ENCODE results near the gene GEN1. TPM values are rescaled to one million over a fixed set of nuclear protein-coding genes. Genes with fewer than 3 reads are reported as not detected.

Gene GEN1
- total and polyA plus RNA-seq, 2 donors = 6.6 to 9.5 TPM

DNA sequence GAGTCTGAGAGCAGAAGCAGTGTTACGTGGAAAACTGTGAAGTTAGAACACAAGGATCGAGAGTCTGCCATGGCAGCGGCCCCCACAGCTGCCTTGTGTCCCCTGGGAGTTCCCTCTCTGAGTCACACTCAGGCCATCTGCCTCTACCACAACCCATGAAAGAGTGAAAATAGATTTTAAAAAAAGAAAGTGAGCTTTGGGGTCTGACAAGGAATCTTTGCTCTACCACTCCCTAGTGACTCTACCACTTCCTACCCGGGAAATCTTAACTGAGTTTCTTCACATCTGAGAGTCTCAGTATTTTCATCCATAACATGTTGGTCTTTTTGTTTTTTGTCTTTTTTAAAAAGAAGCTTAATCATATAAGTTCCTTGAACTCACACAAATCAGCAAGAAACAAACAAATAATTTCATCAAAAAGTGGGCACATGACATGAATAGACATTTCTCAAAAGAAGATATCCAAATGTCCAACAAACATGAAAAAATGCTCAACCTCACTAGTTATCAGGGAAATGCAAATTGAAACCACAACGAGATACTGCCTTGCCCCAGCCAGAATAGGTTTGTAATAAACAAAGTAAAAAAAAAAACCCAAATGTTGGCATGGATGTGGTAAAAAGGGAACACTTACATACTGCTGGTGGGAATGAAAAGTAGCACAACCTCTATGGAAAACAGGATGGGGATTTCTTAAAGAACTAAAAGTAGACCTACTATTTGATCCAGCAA lies 60.0 kb downstream of the GEN1 start:
- DNase-seq (ENCODE audit: low read depth in 6 of 9, low spot score in 9 of 9) = no peak
- Histone ChIP-seq H3K27ac (ENCODE audit: low read depth in 1 of 2, low read length in 1 of 2) (no peak overlapping the region), H3K4me1 (ENCODE audit: control insufficient read depth in 2 of 2, insufficient read depth in 2 of 2, low read length in 2 of 2) (no peaks in the 10 kb centered on the region), H3K36me3 (ENCODE audit: control insufficient read depth in 2 of 2, insufficient read depth in 2 of 2, low read length in 1 of 2) (no peaks in the 10 kb centered on the region), H3K4me3 (ENCODE audit: low read length in 2 of 2) (no peak overlapping the region), H3K9me3 (ENCODE audit: control insufficient read depth in 2 of 2, insufficient read depth in 1 of 2, low read length in 1 of 2) (no peaks in the 10 kb centered on the region), H3K27me3 (ENCODE audit: control insufficient read depth in 2 of 2, insufficient read depth in 1 of 2, low read length in 1 of 2) (no peaks in the 10 kb centered on the region)
- WGBS = 45% methylated on average over 5 of the region's 5 CpGs

DNA sequence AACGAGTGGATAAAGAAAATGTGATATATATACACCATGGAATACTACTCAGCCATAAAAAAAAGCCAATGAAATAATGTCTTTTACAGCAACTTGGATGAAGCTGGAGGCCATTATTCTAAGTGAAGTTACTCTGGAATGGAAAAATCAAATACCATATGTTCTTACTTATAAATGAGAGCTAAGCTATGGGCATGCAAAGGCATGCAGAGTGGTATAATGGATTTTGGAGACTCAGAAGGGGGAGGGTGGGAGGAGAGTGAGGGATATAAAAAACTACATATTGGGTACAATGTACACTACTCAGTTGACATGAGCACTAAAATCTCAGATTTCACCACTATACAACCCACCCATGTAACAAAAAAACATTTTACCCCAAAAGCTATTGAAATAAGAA lies 60.7 kb downstream of the GEN1 start:
- H3K4me1 ChIP-seq (ENCODE audit: control insufficient read depth in 2 of 2, insufficient read depth in 2 of 2, low read length in 2 of 2) = no peaks in the 10 kb centered on the region
- H3K9me3 ChIP-seq (ENCODE audit: control insufficient read depth in 2 of 2, insufficient read depth in 1 of 2, low read length in 1 of 2) = no peaks in the 10 kb centered on the region
- WGBS = 92% methylated on average over 1 of the region's 1 CpG
- no peak overlapping the region for H3K27ac ChIP-seq (ENCODE audit: low read depth in 1 of 2, low read length in 1 of 2)
- H3K36me3 ChIP-seq (ENCODE audit: control insufficient read depth in 2 of 2, insufficient read depth in 2 of 2, low read length in 1 of 2) = no peaks in the 10 kb centered on the region
- no peaks in the 10 kb centered on the region for H3K27me3 ChIP-seq (ENCODE audit: control insufficient read depth in 2 of 2, insufficient read depth in 1 of 2, low read length in 1 of 2)
- H3K4me3 ChIP-seq (ENCODE audit: low read length in 2 of 2) = no peak overlapping the region
- no peak for DNase-seq (ENCODE audit: low read depth in 6 of 9, low spot score in 9 of 9)

DNA sequence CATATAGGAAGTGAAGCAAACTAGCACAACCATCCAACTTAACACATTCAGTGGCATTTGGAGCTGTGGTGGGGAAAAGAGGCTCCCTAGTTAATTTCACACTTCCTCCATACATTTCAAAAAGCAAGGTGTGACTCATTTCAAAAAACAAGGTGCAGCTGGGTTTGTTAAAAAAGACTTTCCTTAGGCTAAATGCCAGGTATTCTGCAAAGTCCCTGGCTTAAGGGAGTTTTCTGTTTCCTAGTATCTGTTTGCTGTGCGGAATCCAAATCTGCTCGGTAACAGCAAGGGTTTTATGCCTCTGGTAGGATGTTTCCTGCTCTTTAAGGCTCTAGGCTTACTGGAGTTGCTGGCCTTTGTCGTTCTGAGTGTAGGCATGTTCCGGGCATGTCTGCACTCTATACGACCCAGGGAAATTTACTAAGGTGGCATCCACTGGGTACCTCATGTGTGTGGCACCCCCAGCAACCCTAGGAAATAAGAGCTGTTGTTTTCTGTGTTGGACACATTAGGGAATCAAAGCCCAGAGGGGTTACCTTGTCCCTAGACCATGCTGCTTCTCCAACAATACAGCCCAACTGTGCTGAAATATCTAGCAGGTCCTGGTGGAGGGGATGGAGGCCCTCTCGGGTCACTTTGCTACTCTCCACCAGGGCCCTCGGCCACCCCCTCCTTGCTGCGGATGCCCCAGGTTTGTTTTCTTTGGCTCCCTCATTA lies 61.7 kb downstream of the GEN1 start:
- no peak overlapping the region for H3K4me3 ChIP-seq (ENCODE audit: low read length in 2 of 2)
- H3K27ac ChIP-seq (ENCODE audit: low read depth in 1 of 2, low read length in 1 of 2) = peak overlapping the region in 1 of 2 donors; percentile 14
- no peaks in the 10 kb centered on the region for H3K27me3 ChIP-seq (ENCODE audit: control insufficient read depth in 2 of 2, insufficient read depth in 1 of 2, low read length in 1 of 2)
- H3K36me3 ChIP-seq (ENCODE audit: control insufficient read depth in 2 of 2, insufficient read depth in 2 of 2, low read length in 1 of 2) = no peaks in the 10 kb centered on the region
- no peaks in the 10 kb centered on the region for H3K4me1 ChIP-seq (ENCODE audit: control insufficient read depth in 2 of 2, insufficient read depth in 2 of 2, low read length in 2 of 2)
- no peaks in the 10 kb centered on the region for H3K9me3 ChIP-seq (ENCODE audit: control insufficient read depth in 2 of 2, insufficient read depth in 1 of 2, low read length in 1 of 2)
- DNase-seq (ENCODE audit: low read depth in 6 of 9, low spot score in 9 of 9) = no peak
- WGBS = 92% methylated on average over 8 of the region's 8 CpGs

- Histone ChIP-seq H3K9me3 (ENCODE audit: control insufficient read depth in 2 of 2, insufficient read depth in 1 of 2, low read length in 1 of 2) (no peaks in the 10 kb centered on the region), H3K27ac (ENCODE audit: low read depth in 1 of 2, low read length in 1 of 2) (peak within 1 kb of the TSS in 1 of 2 donors; percentile 14), H3K4me3 (ENCODE audit: low read length in 2 of 2) (no peak within 1 kb of the TSS), H3K4me1 (ENCODE audit: control insufficient read depth in 2 of 2, insufficient read depth in 2 of 2, low read length in 2 of 2) (no peaks in the 10 kb centered on the region), H3K36me3 (ENCODE audit: control insufficient read depth in 2 of 2, insufficient read depth in 2 of 2, low read length in 1 of 2) (no peaks in the 10 kb centered on the region), H3K27me3 (ENCODE audit: control insufficient read depth in 2 of 2, insufficient read depth in 1 of 2, low read length in 1 of 2) (no peaks in the 10 kb centered on the region)
- DNase-seq (ENCODE audit: low read depth in 6 of 9, low spot score in 9 of 9) = no peak
- 97% methylated on average over 26 of the region's 26 CpGs for WGBS
Observed at GRCh38 chr2:17816396-17817245, 62.7 kb downstream of the GEN1 start, which contains the start of gene MSGN1. MSGN1 (plus strand) TSS chr2:17816460; CDS start chr2:17816519, 59 bp downstream.

- Histone ChIP-seq H3K27me3 (ENCODE audit: control insufficient read depth in 2 of 2, insufficient read depth in 1 of 2, low read length in 1 of 2) (no peaks in the 10 kb centered on the region), H3K36me3 (ENCODE audit: control insufficient read depth in 2 of 2, insufficient read depth in 2 of 2, low read length in 1 of 2) (no peaks in the 10 kb centered on the region), H3K4me1 (ENCODE audit: control insufficient read depth in 2 of 2, insufficient read depth in 2 of 2, low read length in 2 of 2) (peaks cover 0 to 10% of the 10 kb centered on the region in 2 donors), H3K27ac (ENCODE audit: low read depth in 1 of 2, low read length in 1 of 2) (no peak overlapping the region), H3K9me3 (ENCODE audit: control insufficient read depth in 2 of 2, insufficient read depth in 1 of 2, low read length in 1 of 2) (no peaks in the 10 kb centered on the region), H3K4me3 (ENCODE audit: low read length in 2 of 2) (no peak overlapping the region)
- 63% methylated on average over 2 of the region's 2 CpGs for WGBS
- DNase-seq (ENCODE audit: low read depth in 6 of 9, low spot score in 9 of 9) = no peak
Observed at GRCh38 chr2:17818235-17818815, 64.4 kb downstream of the GEN1 start.

DNA sequence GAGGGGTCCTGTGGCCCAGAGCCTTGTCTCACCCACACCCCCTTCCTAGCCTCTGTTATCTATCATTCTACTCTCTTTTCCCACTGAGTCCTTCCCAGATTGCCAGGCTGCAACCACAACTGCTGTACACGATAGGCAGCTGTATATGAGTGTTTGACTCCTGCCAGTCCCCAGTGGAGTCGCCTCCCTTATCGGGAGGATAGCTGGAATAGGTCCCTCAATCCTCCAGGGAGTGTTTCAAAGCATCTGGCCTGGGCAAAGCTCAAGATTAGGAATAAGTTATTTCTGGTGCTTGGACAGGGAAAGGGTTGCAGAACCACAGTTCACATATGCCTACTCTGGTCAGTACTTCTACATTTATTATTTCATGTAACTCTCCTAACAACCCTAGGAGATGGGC lies 67.1 kb downstream of the GEN1 start:
- WGBS = 95% methylated on average over 3 of the region's 3 CpGs
- peaks cover 0 to 10% of the 10 kb centered on the region in 2 donors for H3K4me1 ChIP-seq (ENCODE audit: control insufficient read depth in 2 of 2, insufficient read depth in 2 of 2, low read length in 2 of 2)
- H3K27me3 ChIP-seq (ENCODE audit: control insufficient read depth in 2 of 2, insufficient read depth in 1 of 2, low read length in 1 of 2) = no peaks in the 10 kb centered on the region
- no peaks in the 10 kb centered on the region for H3K36me3 ChIP-seq (ENCODE audit: control insufficient read depth in 2 of 2, insufficient read depth in 2 of 2, low read length in 1 of 2)
- DNase-seq (ENCODE audit: low read depth in 6 of 9, low spot score in 9 of 9) = no peak
- H3K27ac ChIP-seq (ENCODE audit: low read depth in 1 of 2, low read length in 1 of 2) = no peak overlapping the region
- H3K9me3 ChIP-seq (ENCODE audit: control insufficient read depth in 2 of 2, insufficient read depth in 1 of 2, low read length in 1 of 2) = no peaks in the 10 kb centered on the region
- no peak overlapping the region for H3K4me3 ChIP-seq (ENCODE audit: low read length in 2 of 2)

GRCh38 chr2:17821535-17822444 lies 67.9 kb downstream of the GEN1 start:
- 52% methylated on average over 7 of the region's 7 CpGs for WGBS
- Histone ChIP-seq H3K27ac (ENCODE audit: low read depth in 1 of 2, low read length in 1 of 2) (peak overlapping the region; percentile 19 to 37), H3K9me3 (ENCODE audit: control insufficient read depth in 2 of 2, insufficient read depth in 1 of 2, low read length in 1 of 2) (no peaks in the 10 kb centered on the region), H3K36me3 (ENCODE audit: control insufficient read depth in 2 of 2, insufficient read depth in 2 of 2, low read length in 1 of 2) (no peaks in the 10 kb centered on the region), H3K4me1 (ENCODE audit: control insufficient read depth in 2 of 2, insufficient read depth in 2 of 2, low read length in 2 of 2) (peaks cover 0 to 10% of the 10 kb centered on the region in 2 donors), H3K4me3 (ENCODE audit: low read length in 2 of 2) (no peak overlapping the region), H3K27me3 (ENCODE audit: control insufficient read depth in 2 of 2, insufficient read depth in 1 of 2, low read length in 1 of 2) (no peaks in the 10 kb centered on the region)
- DNase-seq (ENCODE audit: low read depth in 6 of 9, low spot score in 9 of 9) = peak in 2 of 9 donors; percentile 8 to 32

DNA sequence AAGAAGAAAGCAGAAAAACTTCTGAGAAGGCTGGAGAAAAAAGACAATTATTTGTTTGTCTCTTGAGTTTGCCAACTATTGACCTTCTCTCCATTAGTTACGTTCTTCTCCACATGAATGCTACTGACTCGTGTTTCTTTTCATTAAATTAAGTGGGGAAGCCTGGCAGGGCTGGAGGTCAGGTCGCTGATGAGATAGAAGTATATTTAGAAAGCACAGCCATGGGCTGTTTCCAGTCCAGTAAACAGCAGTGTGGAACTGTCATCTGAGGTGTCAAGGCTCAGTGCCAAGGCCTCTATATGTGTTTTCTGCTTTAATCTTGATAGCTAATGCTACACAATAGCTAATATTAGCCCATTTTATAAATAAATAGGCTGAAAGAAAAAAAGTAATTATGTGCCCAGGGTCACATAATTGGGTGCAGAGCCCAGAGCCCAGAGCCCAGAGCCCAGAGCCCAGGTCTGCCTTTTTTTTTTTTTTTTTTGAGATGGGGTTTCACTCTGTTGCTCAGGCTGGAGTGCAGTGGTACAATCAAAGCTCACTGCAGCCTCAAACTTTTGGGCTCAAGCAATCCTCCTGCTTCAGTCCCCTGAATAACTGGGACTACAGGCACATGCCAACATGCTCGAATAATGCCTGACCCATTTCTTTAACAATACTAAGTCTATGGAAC lies 68.6 kb downstream of the GEN1 start:
- peak overlapping the region in 1 of 2 donors; percentile 37 for H3K27ac ChIP-seq (ENCODE audit: low read depth in 1 of 2, low read length in 1 of 2)

More for the DNA sequence above, 68.6 kb downstream of the GEN1 start:
- no peak for DNase-seq (ENCODE audit: low read depth in 6 of 9, low spot score in 9 of 9)
- Histone ChIP-seq H3K4me1 (ENCODE audit: control insufficient read depth in 2 of 2, insufficient read depth in 2 of 2, low read length in 2 of 2) (peaks cover 0 to 10% of the 10 kb centered on the region in 2 donors), H3K36me3 (ENCODE audit: control insufficient read depth in 2 of 2, insufficient read depth in 2 of 2, low read length in 1 of 2) (no peaks in the 10 kb centered on the region), H3K4me3 (ENCODE audit: low read length in 2 of 2) (no peak overlapping the region), H3K9me3 (ENCODE audit: control insufficient read depth in 2 of 2, insufficient read depth in 1 of 2, low read length in 1 of 2) (no peaks in the 10 kb centered on the region), H3K27me3 (ENCODE audit: control insufficient read depth in 2 of 2, insufficient read depth in 1 of 2, low read length in 1 of 2) (no peaks in the 10 kb centered on the region)
- WGBS = 82% methylated on average over 4 of the region's 4 CpGs
